ENCODE data around the gene SETD9.

Gene SETD9

GRCh38 chr5:56934325-56934724 lies 24.9 kb downstream of the SETD9 start:
- in situ Hi-C loops (cut with HindIII; ENCODE audit: low sequenced_read_pairs): no loop called here

GRCh38 chr5:56938858-56939257 lies 29.5 kb downstream of the SETD9 start:
- in situ Hi-C loops (cut with HindIII; ENCODE audit: low sequenced_read_pairs): no loop called here

GRCh38 chr5:56941981-56942380 lies 32.6 kb downstream of the SETD9 start:
- in situ Hi-C loops (cut with HindIII; ENCODE audit: low sequenced_read_pairs): no loop called here

- in situ Hi-C loops (cut with HindIII; ENCODE audit: low sequenced_read_pairs): no loop called here
These were observed 37.7 kb downstream of the SETD9 start for GRCh38 chr5:56947052-56947451.

- in situ Hi-C loops (cut with HindIII; ENCODE audit: low sequenced_read_pairs): no loop called here
These were observed 41.3 kb downstream of the SETD9 start for GRCh38 chr5:56950626-56951125.

- in situ Hi-C loops (cut with HindIII; ENCODE audit: low sequenced_read_pairs): no loop called here
These were observed 41.9 kb downstream of the SETD9 start for GRCh38 chr5:56951126-56951945.

- in situ Hi-C loops (cut with HindIII; ENCODE audit: low sequenced_read_pairs): no loop called here
These were observed 42.7 kb downstream of the SETD9 start, which contains the start of gene MIER3 for GRCh38 chr5:56951946-56952691. Gene MIER3 (minus strand): TSS chr5:56952123. CDS start chr5:56952102, 21 bp downstream.

GRCh38 chr5:56954262-56954661 lies 44.9 kb downstream of the SETD9 start:
- in situ Hi-C loops (cut with HindIII; ENCODE audit: low sequenced_read_pairs): no loop called here

GRCh38 chr5:56958595-56958994 lies 49.2 kb downstream of the SETD9 start:
- in situ Hi-C loops (cut with HindIII; ENCODE audit: low sequenced_read_pairs): loop anchor here (5.0 kb wide), 2 partner anchors 36 to 179 kb away; no protein-coding TSS in a partner anchor

GRCh38 chr5:56959326-56959725 lies 49.9 kb downstream of the SETD9 start:
- in situ Hi-C loops (cut with HindIII; ENCODE audit: low sequenced_read_pairs): loop anchor here (5.0 kb wide), 2 partner anchors 37 to 178 kb away; no protein-coding TSS in a partner anchor

GRCh38 chr5:56961746-56962145 lies 52.4 kb downstream of the SETD9 start:
- in situ Hi-C loops (cut with HindIII; ENCODE audit: low sequenced_read_pairs): no loop called here

- in situ Hi-C loops (cut with HindIII; ENCODE audit: low sequenced_read_pairs): no loop called here
These were observed 52.9 kb downstream of the SETD9 start for GRCh38 chr5:56962286-56962685.

GRCh38 chr5:56963246-56963645 lies 53.9 kb downstream of the SETD9 start:
- in situ Hi-C loops (cut with HindIII; ENCODE audit: low sequenced_read_pairs): no loop called here

GRCh38 chr5:56964173-56964572 lies 54.8 kb downstream of the SETD9 start:
- in situ Hi-C loops (cut with HindIII; ENCODE audit: low sequenced_read_pairs): no loop called here

All from endothelial cell of hepatic sinusoid (primary cell).